NCI-H187 (cell line): Measurements from ENCODE around the gene LTBP1.
"Not testable (repeated sequence)": the region's sequence is repeated elsewhere in the genome, so short reads cannot be mapped to it uniquely, and the experiment has no call there.

ENCODE experiments used
- DNase-seq, 2 experiments: peaks; one replicate each; lab custom pipeline; 2025; lab: John Stamatoyannopoulos, UW

Gene LTBP1

DNA sequence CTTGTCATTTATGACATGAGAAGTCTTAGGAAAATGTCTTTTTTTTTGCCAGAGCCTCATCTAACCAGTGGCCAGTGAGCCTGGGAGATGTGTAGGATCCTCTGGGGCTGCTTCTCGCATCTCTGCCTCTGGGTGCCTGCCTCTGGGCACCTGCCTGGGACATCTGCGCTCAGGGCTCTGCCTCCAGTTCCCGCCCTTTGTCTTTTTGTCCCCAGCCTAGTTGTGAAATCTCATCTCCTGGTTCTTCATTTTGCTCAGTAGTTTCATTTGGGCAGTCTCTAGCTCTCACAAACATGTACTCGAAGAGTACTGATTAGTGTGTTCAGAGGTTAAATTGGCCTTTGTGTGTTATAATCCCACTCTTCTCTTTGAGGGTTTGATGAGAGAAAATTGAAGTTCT is 92.0 kb downstream of the LTBP1 start:
- no peak for DNase-seq

DNA sequence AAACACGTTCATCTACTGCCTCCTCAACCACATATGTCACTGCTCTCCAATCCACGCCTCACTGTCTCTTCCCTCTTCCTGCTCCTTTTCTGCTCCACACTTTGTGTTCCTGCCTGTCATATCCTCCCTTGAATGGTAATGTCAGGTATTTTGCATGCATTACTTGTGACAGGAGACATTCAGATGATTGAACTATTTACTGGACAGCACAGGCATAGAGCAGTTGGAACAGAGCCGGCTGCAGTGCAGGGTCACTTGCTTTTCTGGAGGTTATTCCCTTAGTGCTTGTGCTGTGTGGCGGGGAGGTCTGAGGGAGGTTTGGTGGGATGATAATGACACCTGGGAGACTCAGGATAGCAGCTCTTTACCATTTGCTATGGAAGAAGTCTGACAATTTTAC is 93.8 kb downstream of the LTBP1 start:
- no peak for DNase-seq

DNA sequence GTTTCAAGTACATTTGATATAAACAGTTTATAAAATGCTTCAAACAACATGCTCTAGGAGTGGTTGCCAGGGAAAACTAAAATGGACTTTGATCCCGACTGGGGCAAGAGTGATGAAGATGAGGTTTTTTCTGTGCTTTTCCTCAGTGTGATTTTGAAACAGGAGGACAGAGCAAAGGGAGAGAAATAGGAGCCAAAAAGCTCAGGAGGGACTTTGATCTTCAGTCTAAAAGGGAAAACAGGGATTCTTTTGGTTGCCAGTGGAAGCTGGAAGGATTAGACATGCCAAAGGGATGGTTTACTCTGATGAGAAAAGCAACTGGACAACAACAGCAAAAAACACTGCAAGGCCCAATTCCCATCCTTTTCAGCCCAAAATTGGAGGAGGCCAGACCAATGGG is 95.5 kb downstream of the LTBP1 start:
- no peak for DNase-seq

DNA sequence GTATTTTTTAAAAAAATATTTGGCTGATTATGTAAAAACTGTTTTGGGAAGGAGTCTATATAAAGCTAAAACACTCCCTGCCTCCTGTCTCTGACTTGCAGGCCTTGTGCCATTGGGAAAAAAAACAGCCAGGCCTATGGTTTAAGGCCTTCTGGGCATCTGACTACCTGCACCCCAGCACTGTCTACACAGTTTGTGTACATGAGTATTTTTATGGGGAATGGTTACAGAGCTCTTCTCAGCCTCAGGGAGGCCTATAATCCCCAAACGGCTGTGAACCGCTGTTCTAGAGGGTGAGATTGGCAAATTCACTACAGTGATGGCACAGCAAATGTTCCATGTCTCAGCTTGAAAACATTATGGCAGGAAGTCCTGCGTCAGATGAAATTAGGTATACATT is 96.1 kb downstream of the LTBP1 start:
- DNase-seq = no peak

DNA sequence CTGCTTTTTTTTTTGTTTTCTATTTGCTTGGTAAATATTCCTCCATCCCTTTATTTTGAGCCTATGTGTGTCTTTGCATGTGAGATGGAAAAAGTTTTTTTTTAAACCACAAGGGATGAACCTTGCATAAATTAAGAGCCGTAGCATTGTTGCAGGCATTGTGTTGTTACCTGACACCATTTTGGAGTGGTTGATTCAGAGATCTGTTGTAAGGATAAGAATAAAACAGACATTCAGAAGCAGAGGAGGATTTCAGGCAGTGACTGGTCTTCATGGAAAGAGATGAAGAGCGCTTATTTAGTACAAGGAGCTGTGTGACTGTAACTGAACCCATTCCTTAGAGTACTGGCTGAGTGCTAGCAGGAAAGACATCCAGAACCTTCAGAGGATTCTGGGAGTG is 101.2 kb downstream of the LTBP1 start:
- DNase-seq = peak; percentile 59 to 73

DNA sequence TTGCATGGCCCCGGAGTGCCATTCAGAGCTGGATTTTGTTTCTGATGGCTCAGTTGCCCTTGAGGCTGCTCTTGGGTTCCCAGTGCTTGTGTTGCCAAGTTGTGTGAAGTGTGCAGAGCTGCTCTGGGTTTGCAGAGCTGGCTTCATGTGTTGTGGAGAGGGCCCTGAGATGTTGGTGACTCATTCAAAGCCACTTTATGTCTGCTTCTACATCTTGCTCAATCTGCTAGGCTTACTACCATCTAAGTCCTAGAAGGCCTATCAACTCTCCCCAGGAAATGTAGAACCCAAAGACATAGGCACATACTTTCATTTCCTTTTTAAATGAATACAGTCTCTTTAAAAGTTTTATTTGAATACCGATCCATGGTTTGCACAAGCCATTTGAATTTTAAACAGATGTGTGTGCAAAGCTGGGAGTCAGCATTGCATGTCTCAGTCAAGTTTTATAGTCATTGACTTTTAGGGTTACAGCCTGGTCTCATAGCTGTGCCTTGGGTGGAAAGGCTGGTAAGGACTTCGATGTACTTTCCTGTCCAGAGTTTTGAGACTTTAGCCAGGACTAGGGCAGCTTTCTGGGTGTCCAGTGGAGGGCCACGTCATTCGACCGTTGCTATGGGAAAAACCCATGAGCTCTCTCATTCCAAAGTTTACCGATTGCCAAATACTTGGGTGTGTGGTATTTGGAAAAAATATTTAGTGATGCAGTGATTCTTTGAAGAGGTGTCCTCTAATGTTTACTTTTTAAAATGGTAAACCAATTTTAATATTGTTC is 105.0 kb downstream of the LTBP1 start:
- DNase-seq = no peak

DNA sequence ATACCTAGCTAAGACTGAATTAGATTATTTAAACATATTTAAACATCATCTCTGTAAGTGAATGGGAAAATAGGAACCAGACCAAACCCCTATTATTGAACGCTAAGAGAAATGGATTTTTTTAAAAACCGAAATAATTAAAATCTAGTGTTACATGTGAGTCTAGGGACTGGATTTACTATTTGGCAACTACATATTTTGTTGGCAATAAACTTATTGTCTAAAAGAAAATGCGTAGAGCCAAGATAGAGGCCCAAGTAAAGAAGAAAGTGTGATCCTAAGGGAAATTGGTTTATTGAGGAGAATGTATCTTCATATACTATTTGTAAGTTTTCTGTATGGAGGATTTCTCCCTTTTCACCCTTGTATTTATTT is 105.6 kb downstream of the LTBP1 start:
- DNase-seq = no peak

DNA sequence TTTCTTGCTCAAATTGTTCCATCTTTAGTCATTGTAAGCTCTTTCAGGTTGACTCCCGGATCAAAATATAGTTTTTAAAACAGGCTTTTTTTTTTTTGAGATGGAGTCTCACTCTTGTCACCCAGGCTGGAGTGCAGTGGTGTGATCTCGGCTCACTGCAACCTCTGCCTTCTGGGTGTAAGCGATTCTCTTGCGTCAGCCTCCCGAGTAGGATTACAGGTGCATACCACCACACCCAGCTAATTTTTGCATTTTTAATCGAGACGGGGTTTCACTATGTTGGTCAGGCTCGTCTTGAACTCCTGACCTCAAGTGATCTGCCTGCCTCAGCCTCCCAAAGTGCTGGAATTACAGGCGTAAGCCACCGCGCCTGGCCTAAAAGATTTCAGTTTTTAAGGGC is 106.0 kb downstream of the LTBP1 start:
- not testable (repeated sequence) for DNase-seq

DNA sequence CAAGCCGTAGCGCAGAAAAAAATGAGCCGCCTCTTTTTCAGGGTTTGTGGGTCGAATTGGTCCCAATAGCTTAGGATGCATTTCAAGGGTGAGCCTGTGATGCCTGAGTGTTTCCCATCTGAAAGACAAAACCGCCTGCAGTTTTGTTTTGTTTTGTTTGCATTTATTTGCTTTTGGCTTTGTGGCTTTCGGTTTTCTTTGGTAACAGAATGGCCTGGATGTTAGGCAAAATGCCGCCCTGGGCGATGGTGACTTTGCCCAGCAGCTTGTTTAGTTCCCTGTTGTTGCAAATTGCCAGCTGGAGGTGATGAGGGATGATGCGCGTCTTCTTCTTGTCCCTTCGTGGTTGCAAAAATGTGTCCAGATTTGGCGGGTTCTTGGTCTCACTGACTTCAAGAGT is 109.4 kb downstream of the LTBP1 start:
- no peak for DNase-seq

DNA sequence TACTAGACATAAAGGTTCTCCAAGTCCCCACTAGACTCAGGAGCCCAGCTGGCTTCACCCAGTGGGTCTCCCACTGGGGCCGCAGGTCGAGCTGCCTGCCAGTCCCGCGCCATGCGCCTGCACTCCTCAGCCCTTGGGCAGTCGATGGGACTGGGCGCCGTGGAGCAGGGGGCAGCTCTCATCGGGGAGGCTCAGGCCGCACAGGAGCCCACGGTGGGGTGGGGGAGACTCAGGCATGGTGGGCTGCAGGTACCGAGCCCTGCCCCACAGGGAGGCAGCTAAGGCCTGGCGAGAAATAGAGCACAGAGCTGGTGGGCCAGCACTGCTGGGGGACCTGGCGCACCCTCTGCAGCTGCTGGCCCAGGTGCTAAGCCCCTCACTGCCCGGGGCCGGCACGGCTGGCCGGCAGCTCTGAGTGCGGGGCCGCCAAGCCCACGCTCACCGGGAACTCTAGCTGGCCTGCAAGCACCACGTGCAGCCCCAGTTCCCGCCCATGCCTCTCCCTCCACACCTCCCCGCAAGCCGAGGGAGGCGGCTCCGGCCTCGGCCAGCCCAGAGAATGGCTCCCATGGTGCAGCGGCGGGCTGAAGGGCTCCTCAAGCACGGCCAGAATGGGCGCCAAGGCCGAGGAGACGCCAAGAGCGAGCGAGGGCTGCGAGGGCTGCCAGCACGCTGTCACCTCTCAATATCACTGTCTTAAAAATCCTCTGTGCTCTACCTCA is 110.7 kb downstream of the LTBP1 start:
- DNase-seq = not testable (repeated sequence)

DNA sequence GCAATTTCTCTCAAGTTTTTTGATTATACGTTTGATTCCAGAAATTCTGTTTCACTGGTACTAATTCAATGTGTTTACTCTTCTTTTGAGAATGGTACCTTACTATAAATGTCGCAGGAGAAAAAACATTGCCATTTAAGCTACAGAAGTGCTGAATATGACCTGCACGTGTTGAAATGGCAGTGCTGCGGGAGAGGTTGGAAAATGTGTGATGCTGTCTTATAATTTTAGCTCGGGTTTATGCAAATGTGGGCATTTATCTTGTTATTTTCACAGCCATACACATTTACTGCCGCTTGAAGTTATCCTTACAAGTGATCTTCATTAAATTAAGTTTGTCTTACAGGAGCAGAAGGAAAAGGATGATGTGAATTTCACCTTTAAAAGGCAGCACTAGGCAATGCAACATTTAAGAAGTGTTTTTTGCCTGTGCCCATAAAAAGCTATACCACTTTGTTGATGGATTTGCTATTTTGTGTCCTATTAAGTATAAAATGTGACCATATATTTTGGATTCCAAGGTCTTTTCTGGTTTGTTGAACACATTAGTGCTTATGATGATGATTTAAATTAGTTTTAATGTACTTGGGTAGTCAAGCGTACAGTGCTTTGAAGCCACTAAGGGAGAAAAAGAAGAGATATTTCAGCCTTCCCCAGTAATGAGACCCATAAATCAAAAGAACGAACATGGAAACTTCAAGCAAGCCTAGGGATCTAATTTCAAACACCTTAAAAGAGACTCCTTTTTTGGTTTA is 112.1 kb downstream of the LTBP1 start:
- peak; percentile 53 to 84 for DNase-seq

DNA sequence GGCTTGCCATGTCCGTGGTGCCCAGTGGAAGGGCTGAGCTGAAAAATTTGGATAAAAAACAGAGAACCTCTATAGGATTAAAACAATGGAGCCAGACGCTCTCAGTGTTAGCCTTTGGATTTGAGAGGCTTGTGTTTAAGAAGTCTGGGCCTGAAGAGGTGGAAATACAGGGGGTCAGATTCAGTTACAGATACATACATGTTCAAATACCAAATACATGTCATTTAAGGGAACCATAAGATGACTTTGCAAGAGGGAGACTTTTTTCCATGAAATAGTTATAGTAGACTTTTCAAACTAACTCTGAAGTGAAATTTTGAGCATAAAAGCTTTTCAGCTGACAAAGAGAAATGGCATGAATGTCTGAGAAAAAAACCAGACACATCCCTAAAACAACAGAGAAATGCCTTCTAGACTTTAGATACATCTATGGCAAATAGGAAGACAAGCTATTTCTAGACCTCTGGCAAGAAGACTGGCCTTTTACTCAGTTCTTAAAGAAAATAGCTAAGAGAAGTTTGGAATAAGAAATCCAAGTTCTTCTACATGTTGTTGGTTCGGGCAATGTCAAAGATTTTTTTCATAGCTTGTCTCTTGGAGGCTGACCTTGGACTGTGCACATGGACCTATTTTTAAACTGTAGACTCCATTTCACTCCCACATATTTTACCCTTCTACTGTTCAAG is 112.9 kb downstream of the LTBP1 start:
- no peak for DNase-seq

DNA sequence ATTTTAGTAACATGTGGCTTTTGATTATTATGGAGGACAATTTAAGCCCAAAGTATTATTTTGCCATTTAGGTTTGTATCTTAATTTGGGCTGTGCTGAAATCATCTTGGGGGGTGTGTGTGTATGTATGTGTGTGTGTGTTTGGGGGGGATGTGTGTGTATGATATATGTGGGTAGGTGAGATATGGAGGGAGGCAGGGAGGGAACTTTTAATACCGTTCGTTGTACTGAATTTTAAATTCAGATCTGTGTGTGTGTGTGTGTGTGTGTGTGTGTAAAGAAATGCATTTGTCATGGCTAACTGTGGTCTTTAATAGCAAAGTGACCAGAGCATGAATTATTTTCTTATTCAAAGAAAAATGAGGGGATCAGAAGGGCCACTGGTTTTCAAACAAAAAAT is 113.7 kb downstream of the LTBP1 start:
- no peak for DNase-seq

DNA sequence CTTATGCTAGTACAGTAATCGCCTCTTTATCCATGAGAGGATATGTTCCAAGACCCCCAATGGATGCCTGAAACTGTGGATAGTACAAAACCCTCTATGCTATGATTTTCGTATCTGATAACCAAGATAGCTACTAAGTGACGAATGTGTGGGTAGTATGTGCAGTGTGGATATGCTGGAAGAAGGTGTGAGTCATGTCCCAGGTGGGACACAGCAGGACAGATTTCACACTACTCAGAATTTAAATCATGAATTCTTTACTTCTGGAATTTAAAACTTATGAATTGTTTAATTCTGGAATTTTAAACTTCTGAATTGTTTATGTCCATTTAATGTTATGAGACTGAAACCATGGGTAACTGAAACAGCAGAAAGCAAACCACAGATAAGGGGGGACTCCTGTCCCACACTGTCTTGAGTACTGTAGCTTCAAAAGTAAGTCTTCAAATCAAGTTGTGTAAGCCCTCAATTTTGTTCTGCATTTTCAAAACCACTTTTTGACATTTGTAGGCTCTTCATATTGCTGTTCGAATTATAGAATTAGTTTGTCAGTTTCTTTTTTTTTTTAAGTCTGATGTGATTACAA is 116.0 kb downstream of the LTBP1 start:
- no peak for DNase-seq

DNA sequence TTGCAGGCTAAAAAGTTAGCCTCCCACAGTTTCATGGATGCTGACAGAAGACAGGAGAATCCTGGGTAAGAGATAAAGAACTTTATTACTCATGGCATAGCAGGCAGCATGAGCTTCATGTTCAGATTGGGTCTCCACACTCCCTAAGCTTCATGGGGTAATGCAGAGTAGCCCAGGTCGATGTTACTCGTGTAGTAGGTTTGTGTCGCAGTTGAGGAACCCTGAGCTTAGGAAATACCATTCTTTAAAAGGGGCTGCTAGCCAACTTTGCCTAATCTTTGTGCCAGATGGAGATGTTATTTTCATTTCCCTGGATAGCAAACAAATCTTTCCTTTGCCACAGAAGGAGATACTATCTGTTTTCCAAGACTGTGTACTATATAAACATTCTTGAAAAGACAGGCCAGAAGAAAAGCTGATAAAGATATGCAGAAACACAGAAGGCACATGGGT is 117.6 kb downstream of the LTBP1 start:
- DNase-seq = no peak

DNA sequence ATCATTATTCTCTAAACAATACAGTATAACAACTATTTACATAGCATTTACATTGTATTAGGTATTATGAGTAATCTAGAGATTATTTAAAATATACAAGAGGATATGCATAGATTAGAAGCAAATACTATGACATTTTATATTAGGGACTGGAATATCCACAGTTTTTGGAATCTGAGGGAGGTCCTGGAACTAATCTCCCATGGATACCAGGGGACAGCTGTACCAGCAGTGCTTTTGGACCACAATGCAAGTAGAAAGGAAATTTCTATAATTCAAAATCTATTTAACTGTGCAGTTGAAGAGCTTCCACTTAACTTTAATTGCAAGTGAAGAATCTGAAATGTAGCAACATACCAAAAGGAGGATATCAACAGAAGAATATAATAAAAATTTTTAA is 120.8 kb downstream of the LTBP1 start:
- DNase-seq = no peak

DNA sequence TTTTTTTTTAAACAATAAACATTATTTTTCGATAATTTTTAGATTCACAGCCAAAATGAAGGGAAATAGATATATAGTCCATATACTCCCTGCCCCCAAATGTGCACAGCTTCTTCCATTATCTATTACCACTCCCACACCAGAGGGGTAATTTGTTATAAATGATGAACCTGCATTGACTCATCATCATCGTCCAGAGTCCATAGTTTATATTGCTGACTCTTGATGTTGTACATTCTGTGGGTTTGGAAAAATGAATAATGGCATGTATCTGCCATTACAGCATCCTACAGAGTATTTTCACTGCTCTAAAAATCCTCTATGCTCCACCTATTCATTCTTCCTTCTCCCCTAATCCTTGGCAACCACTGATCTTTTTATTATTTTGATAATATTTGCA is 121.5 kb downstream of the LTBP1 start:
- DNase-seq = no peak

DNA sequence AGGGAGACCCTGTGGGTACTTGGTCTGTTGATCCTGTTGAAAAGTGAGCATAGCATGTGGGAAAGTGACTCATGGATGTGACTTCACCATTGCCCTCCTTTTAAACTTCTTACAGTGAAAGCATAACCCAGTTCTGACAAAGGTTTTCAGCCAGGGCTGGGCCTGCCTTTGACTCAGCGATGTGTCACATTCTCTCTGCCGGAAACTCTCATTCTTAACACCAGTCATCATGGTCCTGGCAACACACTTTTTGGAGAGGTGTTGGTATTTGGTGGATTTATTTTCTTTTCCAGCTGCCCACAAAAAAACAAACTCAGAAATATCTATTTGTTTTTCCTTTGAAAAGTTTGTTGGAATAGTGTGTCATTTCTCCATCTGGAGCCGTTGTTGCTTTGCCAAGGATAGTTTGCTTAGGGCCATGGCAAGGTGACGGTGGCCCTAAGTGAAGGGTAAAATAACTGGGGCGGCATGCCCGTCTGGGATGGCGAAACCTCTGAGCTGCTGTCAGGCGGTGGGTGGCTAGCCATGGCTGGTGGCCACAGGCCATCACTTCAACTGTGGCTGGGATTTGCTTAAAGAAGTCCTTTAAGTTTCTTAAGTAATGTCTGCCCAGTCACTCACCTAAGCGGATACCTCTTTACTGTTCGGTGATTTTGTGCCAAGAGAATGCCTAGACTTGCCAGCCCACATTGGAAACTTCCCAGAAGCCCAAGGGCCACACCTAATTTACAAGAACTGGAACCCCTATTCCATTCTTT is 123.3 kb downstream of the LTBP1 start:
- DNase-seq = no peak

DNA sequence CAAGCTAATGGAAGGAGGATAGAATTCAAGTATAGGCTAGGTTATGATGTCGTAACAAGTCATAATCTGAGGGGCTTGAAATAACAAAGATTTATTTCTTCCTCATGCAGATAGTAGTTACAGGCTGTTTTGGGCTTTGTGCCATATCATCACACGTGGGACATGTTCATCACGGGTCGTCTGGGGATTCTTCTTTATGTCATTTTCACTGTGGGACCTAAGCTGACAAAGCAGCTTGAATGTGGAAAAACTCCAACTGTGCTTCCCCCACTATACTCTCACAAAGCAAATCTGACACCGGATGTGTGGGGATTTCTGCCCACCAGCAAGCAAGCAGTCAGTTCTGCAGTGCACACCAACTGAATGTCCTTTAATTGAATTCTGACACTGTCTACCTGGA is 124.8 kb downstream of the LTBP1 start:
- DNase-seq = no peak

DNA sequence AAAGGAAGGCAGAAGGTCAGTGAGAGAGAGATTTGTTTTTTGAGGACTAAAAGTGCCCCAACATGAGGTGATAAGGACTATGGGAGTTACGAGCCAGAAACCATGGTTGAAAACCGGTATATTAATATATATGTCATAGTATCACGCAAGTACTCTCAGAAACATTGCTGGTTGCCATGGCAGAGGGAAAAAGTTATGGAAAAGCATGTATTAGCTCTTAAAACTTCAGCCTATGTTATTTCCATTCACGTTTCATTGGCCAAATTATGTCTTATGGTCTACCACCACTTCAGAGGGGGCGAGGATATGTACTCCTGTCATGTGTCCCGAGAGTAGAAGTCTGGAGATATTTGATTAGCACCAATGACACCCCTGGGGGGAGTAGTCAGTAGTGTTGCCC is 125.9 kb downstream of the LTBP1 start:
- DNase-seq = no peak

DNA sequence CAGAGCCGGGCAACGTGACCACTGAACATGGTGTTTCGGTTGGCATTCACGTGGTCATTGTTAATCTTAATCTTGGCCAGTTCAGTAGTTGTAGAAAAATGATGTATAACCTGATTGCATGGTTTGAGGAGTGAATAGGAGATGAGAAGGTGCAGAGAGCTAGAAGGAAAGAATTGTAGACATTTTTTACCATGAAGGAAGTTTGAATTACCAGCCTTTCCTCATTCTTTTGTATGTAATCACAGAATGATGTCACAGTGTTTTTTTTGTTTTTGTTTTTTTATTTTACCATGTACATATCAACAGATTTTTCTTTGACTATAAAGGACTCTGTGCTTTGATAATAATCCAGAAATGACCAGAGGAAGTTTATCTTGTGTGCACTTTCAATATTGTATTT is 126.3 kb downstream of the LTBP1 start:
- no peak for DNase-seq
